Measurements from ENCODE around the gene IFNA6.
"Not testable (repeated sequence)": the region's sequence is repeated elsewhere in the genome, so short reads cannot be mapped to it uniquely, and the experiment has no call there.

Gene IFNA6

DNA sequence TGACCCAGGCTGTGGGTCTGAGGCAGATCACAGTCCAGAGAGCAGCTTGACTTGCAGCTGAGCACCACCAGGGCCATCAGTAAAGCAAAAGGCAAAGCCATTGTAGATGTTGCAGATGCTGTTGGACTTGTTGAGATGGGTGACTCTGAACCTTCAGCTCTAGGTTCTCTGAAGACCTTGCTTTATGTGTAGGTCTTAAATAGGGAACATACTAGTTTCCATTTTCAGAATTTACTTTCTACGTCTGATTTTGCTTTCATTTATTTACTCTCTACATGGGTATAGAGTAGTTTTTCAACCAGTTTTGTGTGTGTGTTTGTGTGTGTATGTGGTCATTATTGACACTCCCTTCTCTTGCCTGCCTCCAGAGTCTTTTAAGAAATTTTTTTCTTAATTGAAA is at the start of gene IFNA6:
Gene IFNA6 (minus strand): TSS at position 101 of the 400 bp plus-strand sequence. CDS start 0 bp downstream, at position 101.
- DNase-seq: no peak

DNA sequence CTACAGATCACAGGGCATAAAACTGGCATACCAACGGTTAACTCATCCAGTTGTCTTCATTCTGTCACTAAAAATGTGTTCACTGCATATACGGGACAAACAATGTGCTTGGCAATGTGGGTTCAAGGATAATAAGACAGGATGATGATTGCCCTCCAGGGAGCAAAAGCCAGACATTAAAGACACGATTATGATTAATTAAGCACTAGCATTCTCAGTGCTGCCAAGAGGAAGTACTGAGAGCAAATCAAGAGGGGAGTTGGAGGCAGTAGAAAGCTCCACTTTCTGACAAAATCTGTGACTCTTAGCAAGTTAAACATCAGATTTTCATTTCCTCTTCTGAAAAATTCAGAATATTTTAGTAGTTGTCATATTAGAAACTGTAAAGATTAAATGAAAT is 49.3 kb upstream of the IFNA6 start:
- DNase-seq: no peak

DNA sequence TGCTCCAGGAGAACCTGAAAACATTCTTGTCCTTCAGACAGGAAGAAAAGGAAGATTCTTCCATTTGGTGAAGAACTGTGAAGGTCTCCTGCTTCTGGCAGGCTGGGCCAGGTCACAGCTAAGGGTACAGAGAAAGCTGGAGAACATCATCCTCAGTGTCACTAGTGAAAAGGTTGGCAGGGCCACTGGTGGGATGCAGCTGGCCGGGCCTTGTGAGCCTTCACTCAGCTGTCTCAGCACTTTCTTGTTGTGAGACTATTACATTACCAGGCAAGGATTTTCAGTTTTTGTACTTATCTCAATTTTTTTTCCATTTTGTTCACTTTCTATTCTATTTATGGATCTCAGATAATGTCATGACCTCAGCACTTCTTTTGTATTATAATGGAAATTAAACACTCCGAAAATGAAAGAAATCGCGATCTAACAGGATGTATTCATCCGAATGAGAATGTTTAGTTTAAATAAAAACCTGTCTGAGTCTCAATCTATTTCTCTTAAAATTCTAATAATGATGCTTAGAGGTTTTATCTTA is 48.3 kb upstream of the IFNA6 start:
- no peak for DNase-seq

DNA sequence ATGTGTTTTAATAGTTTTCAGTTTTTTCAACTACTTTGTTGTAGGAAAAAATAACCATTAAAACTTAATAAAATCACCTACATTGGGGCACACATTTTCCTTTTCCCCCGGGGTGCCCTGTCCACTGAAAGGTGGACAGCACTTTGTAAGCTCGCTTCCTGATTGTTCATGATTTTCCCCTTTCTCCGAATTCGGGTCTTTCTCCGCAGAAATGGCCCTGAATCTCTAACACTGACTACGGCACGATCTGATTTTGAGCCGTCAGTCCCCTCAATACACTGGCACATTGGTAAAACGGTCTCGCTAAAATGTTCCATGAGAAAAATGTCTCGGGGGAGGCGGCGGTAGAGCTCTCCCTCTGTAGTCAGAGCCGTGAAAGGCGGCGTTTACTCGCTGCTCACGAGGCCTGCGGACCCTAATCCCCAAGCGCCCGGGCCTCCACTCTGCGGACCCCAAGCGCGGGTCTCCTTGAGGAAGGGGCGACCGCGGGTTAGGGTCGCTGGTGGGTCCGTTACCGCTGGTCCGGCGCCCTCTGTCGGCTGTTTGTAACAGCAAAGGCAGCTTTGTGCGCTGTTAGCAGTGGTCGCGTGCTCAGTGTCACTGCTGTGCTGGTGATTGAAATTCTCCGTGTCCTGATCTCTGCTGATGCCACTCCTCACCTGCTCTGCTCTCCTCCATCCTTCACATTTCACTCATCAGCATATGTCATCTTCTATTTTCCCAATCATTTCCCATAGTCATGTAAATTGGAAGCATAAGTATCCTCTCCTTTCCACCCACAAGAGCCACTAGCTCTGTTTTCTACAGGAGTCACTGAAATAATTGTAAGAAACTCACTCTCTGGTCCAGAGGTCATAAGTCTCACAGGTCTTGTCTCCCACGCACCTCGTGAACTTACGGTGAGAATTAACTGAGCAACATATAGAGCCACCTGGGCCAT is 45.4 kb upstream of the IFNA6 start:
- peak; percentile 51 to 57 for DNase-seq

DNA sequence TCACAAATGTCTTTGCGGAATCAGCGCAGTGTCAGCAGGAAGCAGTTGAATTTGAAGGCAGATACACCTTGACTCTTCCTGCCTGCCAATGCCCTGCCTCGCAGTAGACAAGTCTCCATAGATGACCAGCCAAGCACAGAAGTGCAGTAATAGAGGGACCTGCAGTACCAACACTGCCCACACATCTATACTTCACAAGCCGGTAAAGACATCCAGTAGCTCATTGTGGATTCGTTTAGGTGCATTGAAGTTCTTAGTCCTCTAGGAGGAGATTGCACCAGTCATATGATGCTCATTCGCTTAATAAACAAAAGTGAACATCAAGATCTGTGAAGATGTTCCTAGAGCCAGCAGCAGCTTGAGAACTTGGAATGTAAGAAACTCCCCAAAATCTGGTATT is 41.6 kb upstream of the IFNA6 start:
- DNase-seq: no peak

DNA sequence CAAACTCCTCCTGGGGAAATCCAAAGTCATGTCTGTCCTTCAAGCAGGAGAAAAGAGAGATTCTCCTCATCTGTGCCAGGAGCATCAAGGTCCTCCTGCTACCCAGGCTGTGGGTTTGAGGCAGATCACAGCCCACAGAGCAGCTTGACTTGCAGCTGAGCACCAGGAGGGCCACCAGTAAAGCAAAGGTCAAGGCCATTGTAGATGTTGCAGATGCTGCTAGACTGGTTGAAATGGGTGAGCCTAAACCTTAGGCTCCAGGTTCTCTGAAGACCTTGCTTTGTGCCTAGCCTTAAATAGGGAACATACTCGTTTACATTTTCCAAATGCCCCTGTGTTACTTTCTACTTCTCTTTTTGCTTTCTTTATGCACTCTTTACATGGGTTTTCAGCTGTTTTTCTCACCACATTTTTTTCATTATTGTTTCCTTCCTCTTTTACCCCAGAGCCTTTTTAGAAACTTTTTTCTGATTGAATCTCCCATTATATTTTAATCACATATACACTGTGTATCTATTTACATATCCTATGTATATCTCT is 34.5 kb upstream of the IFNA6 start, which contains the start of gene IFNA2:
Gene IFNA2 (minus strand): TSS at position 268 of the 540 bp plus-strand sequence. CDS start 69 bp downstream, at position 199.
- no peak for DNase-seq

DNA sequence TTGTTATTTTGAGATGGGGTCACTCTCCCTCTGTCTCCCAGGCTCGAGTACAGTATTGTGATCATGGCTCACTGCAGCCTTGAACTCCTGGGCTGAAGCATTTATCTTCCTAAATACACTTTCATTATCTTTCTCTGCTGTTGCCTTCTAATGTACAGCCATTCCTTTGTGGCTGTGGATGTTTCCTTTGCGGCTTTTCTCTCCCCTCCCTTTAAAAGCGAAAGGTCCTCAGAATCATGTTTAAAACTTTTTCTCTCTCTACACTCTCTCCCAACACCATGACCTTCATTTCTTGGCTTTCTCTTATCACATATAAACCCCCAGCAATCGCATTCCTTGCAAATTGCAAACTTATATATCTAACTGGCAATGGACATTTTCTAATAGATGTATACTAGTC is 32.9 kb upstream of the IFNA6 start:
- DNase-seq: no peak

DNA sequence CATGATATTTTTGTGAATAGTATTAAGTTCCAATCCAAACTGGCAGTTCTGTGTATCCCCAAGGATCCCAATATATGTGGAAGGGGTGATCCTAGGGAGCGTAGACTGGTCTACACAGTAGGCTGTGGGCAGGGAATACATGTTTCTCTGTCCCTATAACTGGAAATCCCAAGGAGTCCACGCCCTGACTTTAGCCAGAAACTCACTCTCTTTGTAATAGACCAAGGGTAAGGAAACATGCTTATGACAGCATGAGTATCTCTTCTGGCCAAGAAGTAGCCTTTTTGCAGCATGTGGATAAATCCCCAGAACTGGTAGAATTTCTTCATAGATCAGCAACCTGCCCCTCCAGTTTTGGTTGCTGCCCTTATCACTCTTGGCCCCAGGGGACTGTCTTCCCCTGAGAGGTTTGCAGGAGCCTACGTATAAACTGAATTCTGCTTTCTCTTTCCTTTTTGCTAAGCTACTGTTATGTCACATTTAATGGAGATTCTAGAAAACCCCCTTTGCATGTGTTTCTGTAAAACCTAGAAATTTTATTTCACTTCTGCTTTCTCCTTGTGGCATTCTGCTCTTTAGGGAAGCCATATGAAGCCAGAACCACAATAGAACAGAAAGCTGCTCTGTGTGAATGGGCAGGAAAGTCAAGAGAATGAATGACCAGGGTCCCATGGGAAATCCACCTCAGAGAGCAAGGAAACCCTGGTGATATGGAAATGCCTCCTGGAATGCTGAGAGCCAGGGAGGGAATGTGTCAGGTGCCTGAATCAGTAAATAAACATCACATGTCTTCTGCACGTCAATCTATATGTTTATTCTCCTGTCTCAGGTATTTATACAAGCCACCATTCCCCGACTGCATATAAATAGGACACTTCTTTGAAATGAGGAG is 31.0 kb upstream of the IFNA6 start:
- peak; percentile 34 to 66 for DNase-seq

DNA sequence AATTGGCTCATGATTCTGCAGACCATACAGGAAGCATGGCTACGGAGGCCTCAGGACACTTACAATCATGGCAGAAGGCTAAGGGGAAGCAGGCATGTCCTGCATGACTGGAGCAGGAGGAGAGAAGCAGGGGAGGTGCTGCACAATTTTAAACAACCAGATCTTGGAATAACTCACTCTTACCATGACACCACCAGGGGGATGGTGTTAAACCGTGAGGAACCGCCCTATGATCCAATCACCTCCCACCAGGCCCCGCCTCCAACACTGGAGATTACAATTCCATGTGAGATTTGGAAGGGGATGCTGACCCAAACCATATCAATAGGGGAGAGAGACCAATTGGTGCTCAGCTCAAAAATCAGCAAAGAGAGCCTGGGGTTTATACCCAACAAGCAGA is 20.8 kb upstream of the IFNA6 start:
- DNase-seq: not testable (repeated sequence)

DNA sequence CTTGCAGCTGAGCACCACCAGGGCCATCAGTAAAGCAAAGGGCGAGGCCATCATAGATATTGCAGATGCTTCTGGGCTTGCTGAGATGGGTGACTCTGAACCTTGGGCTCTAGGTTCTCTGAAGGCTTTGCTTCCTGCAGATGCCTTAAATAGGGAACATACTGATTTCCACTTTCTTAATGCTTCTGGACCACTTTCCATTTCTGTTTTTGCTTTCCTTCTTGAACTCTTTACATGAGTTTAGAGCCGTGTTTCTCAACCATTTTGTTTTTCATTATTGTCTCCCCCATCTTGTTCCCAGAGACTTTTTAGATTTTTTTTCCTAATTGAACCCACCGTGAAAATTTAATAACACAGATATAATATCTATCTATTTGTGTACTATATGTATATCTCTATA is 17.3 kb upstream of the IFNA6 start, which contains the start of gene IFNA13:
Gene IFNA13 (minus strand): TSS at position 101 of the 400 bp plus-strand sequence. CDS start 47 bp downstream, at position 54.
- no peak for DNase-seq

DNA sequence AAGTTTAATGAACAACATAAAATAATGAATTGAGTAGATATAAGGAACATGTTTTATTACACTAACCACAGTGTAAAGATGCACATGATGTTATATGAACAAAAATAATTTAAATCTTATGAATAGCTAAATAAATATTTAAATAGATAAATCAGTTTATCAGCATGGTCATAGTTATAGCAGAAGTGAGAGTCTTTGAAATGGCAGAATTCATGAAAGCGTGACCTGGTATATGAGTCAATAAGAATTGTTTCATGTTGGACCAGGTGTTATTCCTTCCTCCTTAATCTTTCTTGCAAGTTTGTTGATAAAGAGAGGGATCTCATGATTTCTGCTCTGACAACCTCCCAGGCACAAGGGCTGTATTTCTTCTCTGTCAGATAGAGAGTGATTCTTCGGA is 16.5 kb upstream of the IFNA6 start:
- DNase-seq: not testable (repeated sequence)

DNA sequence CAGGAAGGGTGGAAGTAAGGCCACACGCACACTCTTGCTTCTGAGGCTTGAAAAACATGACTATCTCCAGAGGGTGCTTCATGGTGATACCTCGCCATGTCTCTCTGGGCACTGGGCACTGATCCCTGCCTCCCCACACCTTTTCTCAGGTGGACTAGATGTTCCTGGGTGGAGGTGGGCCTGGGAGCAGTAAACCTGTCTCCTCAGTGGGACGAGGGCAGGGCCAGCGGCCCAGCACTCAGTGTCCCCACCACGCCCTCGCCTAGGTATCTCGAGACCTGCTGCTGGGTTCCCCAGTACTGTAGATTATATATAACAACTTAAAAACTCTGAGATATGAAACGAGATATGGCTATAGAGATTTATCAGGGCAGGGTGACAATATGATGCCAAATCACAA is 11.6 kb upstream of the IFNA6 start:
- no peak for DNase-seq

DNA sequence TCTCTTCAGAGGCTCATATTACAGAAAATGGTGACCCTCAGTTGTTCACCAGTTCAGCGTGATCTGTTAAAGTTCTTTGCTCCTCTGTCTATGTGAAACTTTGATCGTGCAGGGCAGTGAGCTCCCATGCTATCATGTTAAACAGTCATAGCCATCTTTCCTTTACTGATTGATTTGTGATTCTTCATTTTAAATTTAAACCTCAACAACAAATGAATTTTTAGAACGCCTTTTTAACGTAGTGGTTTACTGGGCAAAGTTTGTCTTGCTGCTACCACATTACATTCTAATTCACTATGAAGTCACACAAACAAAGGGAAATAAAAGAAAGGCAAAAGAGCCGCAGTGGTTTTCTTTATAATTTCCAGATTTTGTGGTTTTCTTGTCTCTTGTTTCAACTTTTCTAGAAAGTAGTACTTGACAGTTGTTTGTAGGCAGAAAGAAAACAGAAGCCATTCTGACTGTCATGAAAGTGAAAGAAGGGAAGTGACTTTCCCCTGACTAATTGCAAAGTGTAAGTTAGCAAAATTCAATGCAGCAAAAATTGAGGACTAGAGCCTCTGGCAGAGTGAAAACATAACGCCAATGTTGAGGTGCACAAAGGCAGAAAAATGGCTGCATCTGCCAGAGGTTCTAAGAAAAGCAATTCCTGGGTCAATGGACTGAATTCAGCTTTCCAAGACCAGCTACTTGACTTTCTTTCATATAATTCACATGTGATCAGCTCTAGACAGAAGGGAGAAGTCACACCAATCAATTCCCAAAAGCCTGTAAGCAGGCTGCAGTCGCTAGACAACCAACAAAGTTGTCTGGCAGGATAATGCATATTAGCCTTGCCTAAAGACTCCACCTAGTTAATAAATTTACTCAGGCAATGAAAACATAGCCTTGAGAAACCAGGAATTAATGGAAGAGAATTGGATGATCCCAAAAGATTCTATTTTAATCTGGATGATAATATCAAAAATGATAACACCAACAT is 7.1 kb upstream of the IFNA6 start:
- peak in 1 of 2 donors; percentile 37 for DNase-seq

DNA sequence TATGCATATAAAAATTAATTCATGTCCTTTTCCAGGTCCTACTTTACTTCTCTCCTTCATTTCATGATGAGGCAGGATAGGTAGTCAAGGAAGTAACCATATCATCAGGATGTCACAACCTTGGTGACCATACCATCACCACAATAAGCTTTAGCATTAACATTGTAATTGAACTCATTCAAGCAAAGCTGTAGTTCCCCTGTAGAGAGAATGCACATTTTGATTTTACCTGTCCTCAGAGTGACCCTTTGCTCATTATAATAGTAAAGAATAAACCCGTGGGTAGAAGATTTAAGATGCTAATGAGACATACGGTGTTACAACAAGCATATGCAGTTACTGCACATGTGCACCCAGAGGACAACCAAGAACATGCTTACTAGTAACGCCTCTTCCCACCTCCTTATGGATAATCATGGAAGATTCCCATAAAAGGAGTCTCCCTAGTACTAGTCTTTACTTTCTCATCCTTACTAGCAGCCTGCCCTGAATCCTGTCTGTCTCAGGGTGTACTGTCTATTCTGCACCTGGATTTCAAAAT is 2.2 kb downstream of the IFNA6 start:
- no peak for DNase-seq

DNA sequence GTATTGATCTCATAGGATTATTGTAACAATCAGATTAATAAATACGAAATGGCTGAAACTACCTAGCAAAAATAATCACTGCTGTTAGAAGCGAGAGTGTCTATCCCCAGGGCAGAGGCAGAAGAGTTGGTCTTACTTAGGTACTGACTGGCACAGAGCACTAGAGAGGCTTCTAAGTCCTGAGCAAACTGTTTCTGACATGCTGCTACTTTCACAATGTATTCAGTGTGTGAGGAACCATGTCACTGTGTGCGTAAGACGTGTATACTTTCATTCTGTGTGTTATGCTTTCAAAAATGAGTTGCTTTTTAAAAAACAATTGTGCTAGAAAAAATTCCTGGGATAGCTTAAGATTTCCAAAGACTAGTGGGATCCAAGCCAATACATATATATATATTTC is 10.0 kb downstream of the IFNA6 start:
- DNase-seq: no peak

DNA sequence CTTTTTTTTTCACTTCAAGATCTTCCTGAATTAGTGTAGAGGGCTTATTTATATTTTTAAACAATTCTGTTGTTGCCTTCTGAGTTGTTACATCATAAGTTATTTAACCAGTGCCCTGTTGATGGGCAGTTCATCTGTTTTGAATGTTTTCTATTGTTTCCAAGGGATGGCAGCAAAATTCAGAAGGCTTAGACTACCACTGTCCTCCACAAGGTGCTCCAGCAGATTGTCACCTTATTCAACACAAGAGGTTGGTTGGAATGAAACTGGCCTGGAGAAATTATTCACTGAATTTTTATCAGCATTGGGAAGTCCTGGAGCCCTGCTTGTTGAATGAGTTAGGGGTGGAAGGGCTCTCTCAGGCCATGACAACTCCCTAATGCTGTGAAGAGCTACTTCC is 14.2 kb downstream of the IFNA6 start:
- no peak for DNase-seq

DNA sequence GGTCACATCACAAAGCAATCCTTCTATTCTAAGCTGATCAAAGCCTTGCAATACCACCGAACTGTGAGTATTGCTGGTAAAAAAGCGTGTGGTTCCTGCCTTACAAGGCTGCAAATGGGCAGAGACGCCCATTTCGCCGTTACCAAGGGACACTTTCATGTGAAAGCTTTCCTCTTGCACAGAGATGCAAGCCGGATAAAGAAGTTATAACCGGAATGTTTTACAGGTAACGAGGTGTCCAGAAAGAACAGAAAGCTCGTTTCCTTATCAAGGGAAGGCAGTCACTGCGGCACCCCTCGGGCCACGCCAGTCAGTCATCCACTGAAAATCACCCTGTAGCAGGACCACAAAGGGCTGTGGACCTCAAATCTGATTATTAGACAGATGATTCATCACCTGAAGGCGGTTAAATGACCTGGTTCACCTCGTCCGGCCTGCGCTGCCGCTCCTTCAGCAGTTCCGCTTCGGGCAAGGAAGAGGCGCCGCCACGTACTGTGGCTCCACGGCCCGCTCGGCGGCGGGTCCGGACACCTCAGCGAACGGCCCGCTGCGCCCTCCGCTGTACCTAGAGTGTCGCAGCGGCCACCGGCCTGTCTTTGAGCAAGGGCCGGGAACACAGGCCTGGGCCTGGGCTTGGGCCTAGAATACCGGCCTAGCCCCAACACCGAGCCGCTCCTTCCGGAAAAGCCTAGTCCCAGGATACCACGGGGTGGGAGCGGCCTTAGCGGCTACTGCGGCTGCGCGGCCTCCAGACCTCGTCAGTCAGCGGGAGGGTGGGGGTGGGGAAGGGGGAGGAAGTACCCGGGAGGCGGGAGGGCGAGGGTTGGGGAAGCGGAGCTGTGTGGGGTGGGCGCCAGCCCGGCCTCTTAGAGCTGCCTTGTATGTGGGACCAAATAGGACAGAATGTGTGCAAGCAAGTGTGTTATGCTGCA is 15.7 kb downstream of the IFNA6 start, which contains the start of gene KLHL9:
Gene KLHL9 (minus strand): TSS at position 704 of the 932 bp plus-strand sequence. CDS start 545 bp downstream, at position 159.
- peak; percentile 89 for DNase-seq

DNA sequence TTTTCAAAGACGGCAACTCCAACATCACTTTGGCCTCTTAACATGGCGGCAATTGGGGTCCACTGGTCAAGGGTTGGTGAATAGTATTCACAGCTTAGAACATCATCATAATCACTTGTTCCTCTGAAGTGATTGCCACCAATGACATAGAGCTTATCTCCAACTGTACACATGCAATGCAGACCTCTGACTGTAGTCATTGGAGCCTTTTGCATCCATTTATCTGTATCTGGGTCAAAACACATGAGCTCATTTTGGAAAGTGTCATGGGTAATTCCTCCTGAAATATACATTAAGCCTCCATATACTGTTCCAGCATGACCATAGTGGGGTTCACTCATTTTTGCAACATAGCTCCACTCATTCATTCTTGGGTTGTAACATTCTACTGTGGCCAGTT is 17.5 kb downstream of the IFNA6 start:
- no peak for DNase-seq

DNA sequence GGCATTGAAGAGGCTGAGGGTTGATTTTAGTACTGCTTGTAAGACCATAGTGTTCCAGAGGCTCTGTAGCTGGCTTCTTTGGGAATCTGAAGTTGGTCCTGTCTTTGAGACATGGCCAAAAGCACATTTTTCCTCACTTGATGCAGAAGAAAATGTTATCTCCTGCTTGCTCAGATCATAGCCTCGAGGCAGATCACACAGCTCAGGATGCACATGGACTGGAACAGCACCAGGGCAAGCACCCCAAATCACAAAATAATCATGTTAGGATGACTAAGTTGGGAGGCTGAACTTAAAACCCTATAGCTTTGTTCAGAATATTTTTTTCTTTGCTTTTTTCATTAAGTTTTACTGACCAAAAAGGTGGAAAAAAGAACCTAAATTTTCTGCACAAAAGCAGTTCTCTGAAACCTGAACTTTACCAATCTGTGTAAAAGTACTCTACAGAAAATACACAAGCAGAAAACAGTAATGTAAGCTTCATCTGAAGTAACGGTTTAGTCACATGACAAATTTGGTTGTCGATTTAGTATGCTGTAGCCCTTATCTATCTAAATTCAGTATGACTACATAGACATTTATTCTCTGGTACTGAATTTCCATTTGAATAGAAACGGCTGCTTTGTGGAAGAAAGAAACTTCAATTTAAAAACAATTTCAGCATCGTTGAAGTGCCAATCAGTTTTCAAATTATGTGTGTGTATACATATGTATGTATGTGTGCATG is 18.8 kb downstream of the IFNA6 start:
- no peak for DNase-seq

All from CD4-positive, alpha-beta T cell treated with Interleukin-4 for 1 hour (primary cell).